HL-60/S4 (cell line): Measurements from ENCODE around the gene DUSP21.
"Not testable (repeated sequence)": the region's sequence is repeated elsewhere in the genome, so short reads cannot be mapped to it uniquely, and the experiment has no call there.

ENCODE experiments used
- in situ Hi-C: fragments of 300-500 bp; cut with MboI; formaldehyde crosslinking; loops from 2 replicates; pipeline ENCODE4 v1.14.3; 2022; ENCODE audit warnings: low sequenced_read_pairs

DUSP21 gene

GRCh38 chrX:44843753-44844152, at the start of gene DUSP21:
Gene DUSP21, plus strand, starts transcription at chrX:44844021. Its CDS starts 112 bp downstream, at chrX:44844133.
- in situ Hi-C loops = no loop called here

GRCh38 chrX:44795945-44796450, 47.8 kb upstream of the DUSP21 start:
- in situ Hi-C loops = no loop called here

GRCh38 chrX:44802613-44803012, 41.2 kb upstream of the DUSP21 start:
- in situ Hi-C loops = no loop called here

- in situ Hi-C loops = no loop called here
These were observed 28.1 kb upstream of the DUSP21 start for GRCh38 chrX:44815681-44816080.

GRCh38 chrX:44816367-44816766, 27.5 kb upstream of the DUSP21 start:
- in situ Hi-C loops = no loop called here

- in situ Hi-C loops = no loop called here
These were observed 26.8 kb upstream of the DUSP21 start for GRCh38 chrX:44817029-44817428.

GRCh38 chrX:44822601-44823000, 21.2 kb upstream of the DUSP21 start:
- in situ Hi-C loops = no loop called here

- in situ Hi-C loops = not testable (repeated sequence)
These were observed 20.6 kb upstream of the DUSP21 start for GRCh38 chrX:44823193-44823592.

GRCh38 chrX:44828008-44828605, 15.7 kb upstream of the DUSP21 start:
- in situ Hi-C loops = no loop called here

GRCh38 chrX:44829832-44830231, 14.0 kb upstream of the DUSP21 start:
- in situ Hi-C loops = no loop called here

GRCh38 chrX:44842550-44843317, 1.1 kb upstream of the DUSP21 start:
- in situ Hi-C loops = no loop called here

- in situ Hi-C loops = no loop called here
These were observed 511 bp upstream of the DUSP21 start for GRCh38 chrX:44843318-44843702.

- in situ Hi-C loops = no loop called here
These were observed 383 bp downstream of the DUSP21 start for GRCh38 chrX:44844204-44844603.

- in situ Hi-C loops = not testable (repeated sequence)
These were observed 7.1 kb downstream of the DUSP21 start for GRCh38 chrX:44850891-44851290.

GRCh38 chrX:44871114-44871645, 27.4 kb downstream of the DUSP21 start:
- in situ Hi-C loops = no loop called here

- in situ Hi-C loops = no loop called here
These were observed 28.4 kb downstream of the DUSP21 start for GRCh38 chrX:44871931-44872820.

- in situ Hi-C loops = no loop called here
These were observed 29.1 kb downstream of the DUSP21 start, which contains the start of gene KDM6A for GRCh38 chrX:44872821-44873414. Gene KDM6A, plus strand, starts transcription at chrX:44873188. Its CDS starts 364 bp downstream, at chrX:44873552.

GRCh38 chrX:44873415-44874276, 29.8 kb downstream of the DUSP21 start:
- in situ Hi-C loops = no loop called here

- in situ Hi-C loops = no loop called here
These were observed 30.8 kb downstream of the DUSP21 start for GRCh38 chrX:44874420-44875184.
